Measurements from ENCODE around the gene CEP43.

GRCh38 chr6:166971271-166971670, 27.9 kb upstream of the CEP43 start:
- TF ChIP-seq, protein P1, sequence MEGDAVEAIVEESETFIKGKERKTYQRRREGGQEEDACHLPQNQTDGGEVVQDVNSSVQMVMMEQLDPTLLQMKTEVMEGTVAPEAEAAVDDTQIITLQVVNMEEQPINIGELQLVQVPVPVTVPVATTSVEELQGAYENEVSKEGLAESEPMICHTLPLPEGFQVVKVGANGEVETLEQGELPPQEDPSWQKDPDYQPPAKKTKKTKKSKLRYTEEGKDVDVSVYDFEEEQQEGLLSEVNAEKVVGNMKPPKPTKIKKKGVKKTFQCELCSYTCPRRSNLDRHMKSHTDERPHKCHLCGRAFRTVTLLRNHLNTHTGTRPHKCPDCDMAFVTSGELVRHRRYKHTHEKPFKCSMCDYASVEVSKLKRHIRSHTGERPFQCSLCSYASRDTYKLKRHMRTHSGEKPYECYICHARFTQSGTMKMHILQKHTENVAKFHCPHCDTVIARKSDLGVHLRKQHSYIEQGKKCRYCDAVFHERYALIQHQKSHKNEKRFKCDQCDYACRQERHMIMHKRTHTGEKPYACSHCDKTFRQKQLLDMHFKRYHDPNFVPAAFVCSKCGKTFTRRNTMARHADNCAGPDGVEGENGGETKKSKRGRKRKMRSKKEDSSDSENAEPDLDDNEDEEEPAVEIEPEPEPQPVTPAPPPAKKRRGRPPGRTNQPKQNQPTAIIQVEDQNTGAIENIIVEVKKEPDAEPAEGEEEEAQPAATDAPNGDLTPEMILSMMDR (IDR thresholded peaks at IDR 0.05; ENCODE audit: borderline replicate concordance, extremely low read depth, low read length, poor library complexity, severe bottlenecking): no peak
- TF ChIP-seq EZH2 (IDR thresholded peaks at IDR 0.05; ENCODE audit: borderline replicate concordance, low read depth, low read length, severe bottlenecking): no peak

Data from DND-41 (cell line).